Omental fat pad (tissue), 4 donors: ENCODE data around the gene DPP6. TPM values are rescaled to one million over a fixed set of nuclear protein-coding genes. Genes with fewer than 3 reads are reported as not detected.

Experiments
- ATAC-seq: fragments of 150-250 bp; one replicate; pipeline ENCODE4 v1.9.1; 2016; ENCODE audit warnings: mild to moderate bottlenecking, moderate library complexity; ENCODE audit not compliant: low FRiP score
- DNase-seq: peaks from one replicate; pipeline ENCODE4 v3.0.0-alpha.2; 2019; ENCODE audit warnings: low spot score
- CTCF ChIP-seq, 3 donors: fragments of 450-650 bp; IDR thresholded peaks; one replicate each; pipeline ENCODE4 v1.5.1; 2016 to 2017; ENCODE audit warnings: antibody characterized with exemption in 3 of 3, mild to moderate bottlenecking in 3 of 3, moderate library complexity in 2 of 3
- total RNA-seq, 4 donors: library from RNA; depleted of rRNA; stranded (reverse); fragments of >200 nt; gene quantifications; one replicate each; pipeline ENCODE4 v1.1.0, GENCODE V29; 2016

DPP6 gene
- total RNA-seq, 4 donors from 2014 or later = 0.13 to 1.8 (median 1.3) TPM

- ATAC-seq (no peak), DNase-seq (no peak)
- no peak for TF ChIP-seq CTCF (IDR thresholded peaks at IDR 0.05)
Measured at GRCh38 chr7:154837622-154838021, 785.4 kb downstream of the DPP6 start.

- no peak for ATAC-seq
- DNase-seq = no peak
- no peak for TF ChIP-seq CTCF (IDR thresholded peaks at IDR 0.05)
Measured at GRCh38 chr7:154840086-154840485, 787.9 kb downstream of the DPP6 start.

- no peak for TF ChIP-seq CTCF (IDR thresholded peaks at IDR 0.05)
- ATAC-seq (no peak), DNase-seq (no peak)
Measured at GRCh38 chr7:154841731-154842331, 789.6 kb downstream of the DPP6 start.

- ATAC-seq = no peak
- no peak for DNase-seq
- no peak for TF ChIP-seq CTCF (IDR thresholded peaks at IDR 0.05)
Measured at GRCh38 chr7:154842591-154842990, 790.4 kb downstream of the DPP6 start.

GRCh38 chr7:154843670-154844237 lies 791.6 kb downstream of the DPP6 start:
- DNase-seq (no peak), ATAC-seq (no peak)
- no peak for TF ChIP-seq CTCF (IDR thresholded peaks at IDR 0.05)

- no peak for TF ChIP-seq CTCF (IDR thresholded peaks at IDR 0.05)
- ATAC-seq (no peak), DNase-seq (no peak)
Measured at GRCh38 chr7:154844499-154844898, 792.3 kb downstream of the DPP6 start.

- ATAC-seq = no peak
- DNase-seq = no peak
- TF ChIP-seq CTCF (IDR thresholded peaks at IDR 0.05) = no peak
Measured at GRCh38 chr7:154844955-154845354, 792.8 kb downstream of the DPP6 start.
